Adipocyte (in vitro differentiated cells): Measurements from ENCODE around the gene PDIK1L.
A peak's percentile ranks its signal among the peaks of the same experiment; 100 is the strongest.

Source experiments
- DNase-seq: peaks from one replicate; pipeline ENCODE4 v3.0.0-alpha.2; 2015; ENCODE audit warnings: low read depth
- H3K27me3 ChIP-seq: replicated peaks from 2 replicates; pipeline ENCODE4 v1.7.0; 2013; ENCODE audit warnings: mild to moderate bottlenecking, low read length, moderate library complexity; ENCODE audit not compliant: control insufficient read depth, insufficient read depth
- H3K36me3 ChIP-seq: 2 replicates; pipeline ENCODE4 v1.7.0; 2013; ENCODE audit warnings: low read length, mild to moderate bottlenecking, moderate library complexity; ENCODE audit not compliant: control insufficient read depth, insufficient read depth, severe bottlenecking
- H3K4me1 ChIP-seq: 2 replicates; pipeline ENCODE4 v1.7.0; 2013; ENCODE audit warnings: mild to moderate bottlenecking, low read length, moderate library complexity; ENCODE audit not compliant: control insufficient read depth, insufficient read depth
- H3K4me3 ChIP-seq: 2 replicates; pipeline ENCODE4 v1.7.0; 2013; ENCODE audit warnings: mild to moderate bottlenecking, low read length, moderate library complexity
- H3K9ac ChIP-seq: 2 replicates; pipeline ENCODE4 v1.7.0; 2013; ENCODE audit warnings: mild to moderate bottlenecking, low read length, moderate library complexity
- H3K9me3 ChIP-seq: 2 replicates; pipeline ENCODE4 v1.7.0; 2013; ENCODE audit warnings: mild to moderate bottlenecking, low read length, moderate library complexity; ENCODE audit not compliant: control insufficient read depth

Gene PDIK1L

DNA sequence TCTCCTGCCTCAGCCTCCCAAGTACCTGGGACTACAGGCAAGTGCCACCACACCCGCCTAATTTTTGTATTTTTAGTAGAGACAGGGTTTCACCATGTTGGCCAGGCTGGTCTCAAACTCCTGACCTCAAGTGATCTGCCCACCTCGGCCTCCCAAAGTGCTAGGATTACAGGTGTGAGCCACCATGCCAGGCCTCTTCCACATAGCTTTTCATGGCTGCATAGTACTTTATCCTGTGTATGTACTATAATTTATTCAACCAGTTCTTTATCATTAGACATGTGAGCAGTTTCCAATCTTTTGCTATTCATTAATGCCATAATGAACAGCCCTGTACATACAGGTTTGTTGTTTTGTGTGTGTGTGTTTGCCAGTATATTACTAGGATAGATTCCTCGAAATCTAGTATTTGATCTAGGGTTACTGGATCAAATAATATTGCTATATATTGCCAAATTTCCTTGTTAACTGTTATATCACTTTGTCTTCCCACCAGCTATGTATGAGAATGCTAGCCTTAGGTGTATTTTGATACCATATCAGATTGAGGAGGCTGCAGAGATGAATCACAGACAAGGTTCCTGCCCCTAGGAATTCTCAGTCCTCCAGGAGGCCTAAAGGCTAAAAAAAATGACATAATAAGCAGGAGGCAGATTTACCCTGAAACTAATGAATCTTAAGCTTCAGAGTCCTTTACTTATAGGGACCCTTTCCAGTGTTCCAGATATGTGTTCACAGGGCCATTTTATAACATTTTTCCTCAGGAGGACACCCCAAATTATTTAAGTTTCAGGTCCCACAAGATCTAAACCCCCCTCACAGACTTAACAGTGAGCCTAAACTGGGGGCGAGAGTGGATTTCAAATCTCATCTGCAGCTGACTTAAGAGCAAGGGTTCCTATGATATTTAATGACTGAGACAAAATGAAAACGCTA lies 2.1 kb upstream of the PDIK1L start:
- Histone ChIP-seq H3K4me1 (peaks cover 15% of the 10 kb centered on the region), H3K4me3 (no peak overlapping the region), H3K9ac (peak overlapping the region; percentile 92), H3K36me3 (peaks cover 3% of the 10 kb centered on the region), H3K27me3 (no peaks in the 10 kb centered on the region), H3K9me3 (no peaks in the 10 kb centered on the region)
- DNase-seq = no peak

- H3K27me3 ChIP-seq = no peaks in the 10 kb centered on the region
- peak overlapping the region; percentile 92 for H3K9ac ChIP-seq
- H3K4me1 ChIP-seq = peaks cover 15% of the 10 kb centered on the region
- peak; percentile 83 for DNase-seq
- H3K36me3 ChIP-seq = peaks cover 7% of the 10 kb centered on the region
- H3K4me3 ChIP-seq = peak overlapping the region; percentile 96
- H3K9me3 ChIP-seq = no peaks in the 10 kb centered on the region
These were observed 694 bp upstream of the PDIK1L start for GRCh38 chr1:26110731-26111529.

- no peaks in the 10 kb centered on the region for H3K27me3 ChIP-seq
- no peak for DNase-seq
These were observed 767 bp downstream of the PDIK1L start for GRCh38 chr1:26112407-26112775.

DNA sequence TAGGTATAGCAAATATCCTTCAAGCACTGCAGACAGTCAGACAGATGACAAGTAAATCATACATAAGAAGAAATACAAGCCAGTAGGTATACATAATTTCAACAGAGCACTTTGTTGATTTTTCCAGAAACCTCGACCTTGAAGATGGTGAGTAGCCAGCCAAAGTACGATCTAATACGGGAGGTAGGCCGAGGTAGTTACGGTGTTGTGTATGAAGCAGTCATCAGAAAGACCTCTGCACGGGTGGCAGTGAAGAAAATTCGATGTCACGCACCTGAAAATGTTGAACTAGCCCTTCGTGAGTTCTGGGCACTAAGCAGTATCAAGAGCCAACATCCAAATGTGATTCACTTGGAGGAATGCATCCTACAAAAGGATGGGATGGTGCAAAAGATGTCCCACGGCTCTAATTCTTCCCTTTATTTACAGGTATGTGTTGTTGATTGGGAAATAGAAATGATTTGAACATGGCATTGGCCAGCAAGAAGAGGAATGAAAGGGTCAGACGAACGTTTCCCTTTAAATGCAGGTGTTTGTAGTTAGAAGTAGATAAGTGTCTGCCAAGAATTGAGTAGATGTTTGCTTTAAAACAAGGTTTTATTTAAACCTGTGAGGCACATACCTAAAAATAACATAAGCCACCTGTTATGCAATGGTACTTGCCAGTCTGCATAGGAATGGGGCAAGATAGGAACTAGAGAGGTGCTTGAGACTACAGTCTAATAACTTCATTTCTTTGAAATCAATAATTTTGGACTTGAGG lies 2.7 kb downstream of the PDIK1L start:
- H3K27me3 ChIP-seq = no peaks in the 10 kb centered on the region
- H3K4me1 ChIP-seq = peaks cover 15% of the 10 kb centered on the region
- no peak overlapping the region for H3K4me3 ChIP-seq
- no peak overlapping the region for H3K9ac ChIP-seq
- DNase-seq = no peak
- H3K36me3 ChIP-seq = peaks cover 21% of the 10 kb centered on the region
- H3K9me3 ChIP-seq = no peaks in the 10 kb centered on the region

More at GRCh38 chr1:26112407-26112775, 767 bp downstream of the PDIK1L start:
- Histone ChIP-seq H3K4me3 (peak overlapping the region; percentile 96), H3K4me1 (peaks cover 15% of the 10 kb centered on the region), H3K9ac (peak overlapping the region; percentile 92), H3K36me3 (peaks cover 7% of the 10 kb centered on the region), H3K9me3 (no peaks in the 10 kb centered on the region)

DNA sequence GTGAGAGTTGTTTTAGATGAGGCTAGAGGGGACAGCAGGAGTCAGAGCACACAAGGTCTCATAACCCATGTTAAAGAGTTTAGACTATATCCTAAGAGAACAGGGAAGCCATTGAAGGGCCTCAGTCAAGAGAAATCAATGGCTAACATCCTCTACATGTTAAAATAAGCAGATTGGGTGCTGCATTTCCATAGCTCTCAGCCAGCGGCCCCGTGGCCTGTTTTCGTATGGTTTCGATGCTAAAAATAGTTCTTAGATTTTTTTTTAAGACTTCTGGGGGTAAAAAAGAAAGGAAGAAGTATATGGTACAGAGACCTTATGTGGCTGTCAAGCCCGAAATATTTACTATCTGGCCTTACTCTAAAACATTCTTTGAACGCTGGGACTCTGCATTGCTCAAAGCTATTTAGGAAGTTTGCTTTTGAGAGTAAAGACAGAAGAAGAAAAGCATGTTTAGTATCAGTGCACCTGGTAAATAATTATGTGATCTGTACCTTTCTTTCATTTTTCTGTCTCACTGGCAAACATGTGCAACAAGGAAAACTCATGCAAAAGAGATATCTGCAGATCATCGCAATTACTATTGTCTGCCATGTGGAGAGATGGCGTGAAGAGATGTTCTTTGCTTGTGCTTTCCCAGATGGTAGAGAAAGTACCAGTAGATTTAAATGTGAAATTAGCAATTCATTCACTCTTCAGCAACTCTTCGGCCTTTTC lies 8.4 kb downstream of the PDIK1L start:
- Histone ChIP-seq H3K9ac (no peak overlapping the region), H3K27me3 (no peaks in the 10 kb centered on the region)

GRCh38 chr1:26121854-26122773 lies 10.5 kb downstream of the PDIK1L start:
- no peaks in the 10 kb centered on the region for H3K27me3 ChIP-seq
- no peak overlapping the region for H3K9ac ChIP-seq
- peaks cover 13% of the 10 kb centered on the region for H3K36me3 ChIP-seq
- peaks cover 21% of the 10 kb centered on the region for H3K4me1 ChIP-seq
- H3K9me3 ChIP-seq = no peaks in the 10 kb centered on the region
- no peak overlapping the region for H3K4me3 ChIP-seq
- DNase-seq = no peak

More for the DNA sequence above, 8.4 kb downstream of the PDIK1L start:
- peaks cover 13% of the 10 kb centered on the region for H3K36me3 ChIP-seq
- no peak for DNase-seq
- H3K4me3 ChIP-seq = no peak overlapping the region
- peaks cover 12% of the 10 kb centered on the region for H3K4me1 ChIP-seq
- no peaks in the 10 kb centered on the region for H3K9me3 ChIP-seq

GRCh38 chr1:26122988-26123973 lies 11.7 kb downstream of the PDIK1L start:
- DNase-seq = peak; percentile 51
- Histone ChIP-seq H3K36me3 (peaks cover 9% of the 10 kb centered on the region), H3K27me3 (no peaks in the 10 kb centered on the region), H3K4me1 (peaks cover 27% of the 10 kb centered on the region), H3K9ac (no peak overlapping the region), H3K9me3 (no peaks in the 10 kb centered on the region), H3K4me3 (no peak overlapping the region)

DNA sequence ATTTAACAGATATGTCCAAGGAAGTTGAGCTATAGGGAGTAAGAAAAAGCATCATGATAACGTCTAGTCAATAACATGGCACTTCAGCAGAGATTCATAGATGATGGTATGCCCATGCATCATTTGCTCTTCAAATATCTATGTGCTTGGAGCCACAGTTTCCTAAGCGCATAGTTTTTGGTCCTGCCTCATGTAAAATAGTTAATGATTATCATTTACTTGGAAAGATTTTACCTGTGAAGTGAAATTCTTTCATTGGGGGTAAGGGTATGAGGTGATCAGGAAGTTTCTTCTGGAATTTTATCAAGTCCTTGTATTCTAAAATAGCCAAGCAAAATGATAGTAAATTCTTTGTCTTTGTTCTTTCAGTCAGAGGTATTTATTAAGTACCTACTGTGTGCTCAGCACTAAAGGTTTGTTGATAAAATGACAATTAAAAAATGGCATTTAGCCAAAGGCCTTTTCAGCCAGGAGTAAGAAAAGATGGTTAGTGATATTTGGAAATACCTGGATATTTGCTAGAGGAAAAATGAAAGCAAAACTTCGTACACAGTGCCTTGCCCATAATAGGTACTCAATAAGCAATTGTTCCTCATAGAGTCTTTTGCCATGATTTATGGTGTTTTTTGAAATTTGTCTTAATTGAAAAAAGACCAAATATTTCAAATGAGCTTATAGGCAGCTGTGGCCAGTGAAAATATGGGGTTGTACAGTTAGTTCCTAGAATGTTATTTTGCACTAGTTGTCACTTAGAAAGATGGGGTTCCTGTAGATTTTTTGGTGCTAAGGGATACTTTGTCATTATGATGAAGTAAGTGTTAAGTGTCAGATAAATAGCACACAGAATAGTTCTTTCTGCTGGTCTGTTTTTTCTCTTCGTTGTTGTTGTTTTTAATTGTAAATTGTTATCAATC lies 13.1 kb downstream of the PDIK1L start:
- H3K4me1 ChIP-seq = peaks cover 27% of the 10 kb centered on the region
- H3K4me3 ChIP-seq = no peak overlapping the region
- no peaks in the 10 kb centered on the region for H3K27me3 ChIP-seq

More for the DNA sequence above, 13.1 kb downstream of the PDIK1L start:
- Histone ChIP-seq H3K36me3 (no peaks in the 10 kb centered on the region), H3K9me3 (no peaks in the 10 kb centered on the region), H3K9ac (no peak overlapping the region)
- no peak for DNase-seq
